Tibial nerve (tissue), 4 donors: ENCODE results near the gene SLCO3A1. TPM values are rescaled to one million over a fixed set of nuclear protein-coding genes. Genes with fewer than 3 reads are reported as not detected.

ENCODE experiments used
- DNase-seq, 2 donors: peaks; one replicate each; pipeline ENCODE4 v3.0.0-alpha.2; 2019; ENCODE audit warnings: low spot score in 2 of 2
- H3K27ac ChIP-seq, 4 donors: fragments of 200-600 bp; sonication (generic) in 3 of 4; one replicate each; pipeline ENCODE4 v1.5.1; 2017 to 2019; ENCODE audit warnings: mild to moderate bottlenecking in 1 of 4
- H3K27me3 ChIP-seq, 2 donors: fragments of 200-600 bp; sonication (generic) in 1 of 2; one replicate each; pipeline versions ENCODE4 v1.5.1 to v1.6.0; 2017 to 2019
- H3K36me3 ChIP-seq, 3 donors: fragments of 200-600 bp; sonication (generic); one replicate each; pipeline ENCODE4 v1.5.1; 2018 to 2019
- H3K4me1 ChIP-seq, 4 donors: fragments of 200-600 bp; sonication (generic) in 3 of 4; one replicate each; pipeline ENCODE4 v1.5.1; 2017 to 2019
- H3K4me3 ChIP-seq, 4 donors: fragments of 200-600 bp; sonication (generic) in 3 of 4; one replicate each; pipeline ENCODE4 v1.5.1; 2017 to 2019; ENCODE audit warnings: mild to moderate bottlenecking in 1 of 4, moderate library complexity in 1 of 4
- H3K9me3 ChIP-seq, 4 donors: fragments of 200-600 bp; sonication (generic) in 3 of 4; one replicate each; pipeline ENCODE4 v1.5.1; 2017 to 2019
- CTCF ChIP-seq, 5 experiments: fragments of 200-600 bp in 3 of 5; fragments of 450-650 bp in 2 of 5; sonication (generic) in 3 of 5; IDR thresholded peaks; one replicate each; pipeline ENCODE4 v1.5.1; 2016 to 2019; ENCODE audit warnings: antibody characterized with exemption in 5 of 5, mild to moderate bottlenecking in 3 of 5, moderate library complexity in 2 of 5
- EP300 ChIP-seq, 2 donors: sonication (generic); formaldehyde crosslinking; IDR thresholded peaks; one replicate each; pipeline ENCODE4 v1.6.1; 2017; ENCODE audit warnings: antibody characterized with exemption in 2 of 2, mild to moderate bottlenecking in 1 of 2
- POLR2A ChIP-seq, 2 donors: fragments of 450-650 bp; IDR thresholded peaks; one replicate each; pipeline ENCODE4 v1.6.1; 2017; ENCODE audit warnings: antibody characterized with exemption in 2 of 2, mild to moderate bottlenecking in 2 of 2, moderate library complexity in 2 of 2
- WGBS, 2 donors: methylation state at CpG; one replicate each; pipeline ENCODE4 v1.1.5; 2018; 5-methylcytosine and 5-hydroxymethylcytosine counted together
- total RNA-seq, 4 donors: library from RNA; depleted of rRNA; stranded (reverse); fragments of >200 nt; gene quantifications; one replicate each; pipeline ENCODE4 v1.1.0, GENCODE V29; 2016

The SLCO3A1 gene
- total RNA-seq, 4 donors from 2014 or later, result 13.8 to 20.2 (median 14.3) TPM

DNA sequence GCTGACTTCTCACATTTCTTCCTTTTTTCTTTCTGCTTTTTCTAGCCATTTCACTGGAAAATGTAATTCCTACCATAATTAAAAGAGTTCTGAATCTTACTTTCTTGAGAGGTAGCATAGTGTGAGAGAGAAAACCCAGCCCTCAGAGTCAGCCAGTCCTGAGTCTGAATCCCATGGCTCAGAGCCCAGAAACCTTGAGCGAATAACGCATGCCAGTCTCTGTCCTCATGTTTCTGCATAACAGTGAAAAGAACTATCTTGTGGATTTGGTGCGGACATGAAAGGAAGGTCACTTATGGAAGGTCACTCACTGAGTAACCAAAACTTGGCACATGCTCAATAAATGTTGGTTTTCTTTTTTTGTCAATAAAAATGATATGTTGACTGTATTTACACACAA is 29.3 kb upstream of the SLCO3A1 start:
- Histone ChIP-seq H3K9me3 (no peaks in the 10 kb centered on the region), H3K27ac (no peak overlapping the region), H3K4me1 (no peaks in the 10 kb centered on the region), H3K27me3 (no peaks in the 10 kb centered on the region), H3K4me3 (no peak overlapping the region), H3K36me3 (no peaks in the 10 kb centered on the region)
- TF ChIP-seq EP300 (IDR thresholded peaks at IDR 0.05) (no peak), CTCF (IDR thresholded peaks at IDR 0.05) (no peak), POLR2A (IDR thresholded peaks at IDR 0.05) (no peak)
- 26 to 30% methylated on average over 3 of the region's 3 CpGs for WGBS, 2 donors
- no peak for DNase-seq

DNA sequence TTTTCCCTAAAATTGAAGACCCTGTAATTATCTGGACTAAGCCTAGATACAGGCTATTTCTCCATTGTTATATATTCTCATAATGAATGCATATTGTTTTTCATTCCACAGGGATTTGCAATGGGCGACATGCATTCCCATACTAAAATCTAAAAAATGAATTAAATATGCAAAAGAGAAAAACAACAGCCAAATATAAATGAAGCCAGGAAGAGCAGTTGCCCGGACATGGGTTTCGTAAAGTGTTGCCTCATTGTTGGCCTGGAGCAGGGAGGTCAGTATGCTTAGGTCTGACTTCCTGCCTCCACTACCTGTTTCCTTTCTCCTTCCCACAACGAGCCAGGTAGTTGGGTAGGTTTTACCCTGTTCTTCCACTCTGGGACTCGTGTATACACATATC is 27.1 kb upstream of the SLCO3A1 start:
- DNase-seq, result no peak
- WGBS, 2 donors, result 57 to 62% methylated on average over 5 of the region's 5 CpGs
- no peak overlapping the region for H3K4me3 ChIP-seq
- no peaks in the 10 kb centered on the region for H3K9me3 ChIP-seq
- TF ChIP-seq EP300 (IDR thresholded peaks at IDR 0.05) (no peak), POLR2A (IDR thresholded peaks at IDR 0.05) (no peak), CTCF (IDR thresholded peaks at IDR 0.05) (no peak)
- H3K36me3 ChIP-seq, result no peaks in the 10 kb centered on the region
- H3K27me3 ChIP-seq, result no peaks in the 10 kb centered on the region
- no peaks in the 10 kb centered on the region for H3K4me1 ChIP-seq
- no peak overlapping the region for H3K27ac ChIP-seq

- H3K9me3 ChIP-seq, result no peaks in the 10 kb centered on the region
- no peak for DNase-seq
- TF ChIP-seq CTCF (IDR thresholded peaks at IDR 0.05) (no peak), POLR2A (IDR thresholded peaks at IDR 0.05) (no peak), EP300 (IDR thresholded peaks at IDR 0.05) (no peak)
- H3K27me3 ChIP-seq, result no peaks in the 10 kb centered on the region
- no peaks in the 10 kb centered on the region for H3K4me1 ChIP-seq
- H3K36me3 ChIP-seq, result no peaks in the 10 kb centered on the region
- WGBS, 2 donors, result 78 to 85% methylated on average over 2 of the region's 2 CpGs
- no peak overlapping the region for H3K27ac ChIP-seq
- H3K4me3 ChIP-seq, result no peak overlapping the region
Observed at GRCh38 chr15:91833056-91833455, 20.5 kb upstream of the SLCO3A1 start.

DNA sequence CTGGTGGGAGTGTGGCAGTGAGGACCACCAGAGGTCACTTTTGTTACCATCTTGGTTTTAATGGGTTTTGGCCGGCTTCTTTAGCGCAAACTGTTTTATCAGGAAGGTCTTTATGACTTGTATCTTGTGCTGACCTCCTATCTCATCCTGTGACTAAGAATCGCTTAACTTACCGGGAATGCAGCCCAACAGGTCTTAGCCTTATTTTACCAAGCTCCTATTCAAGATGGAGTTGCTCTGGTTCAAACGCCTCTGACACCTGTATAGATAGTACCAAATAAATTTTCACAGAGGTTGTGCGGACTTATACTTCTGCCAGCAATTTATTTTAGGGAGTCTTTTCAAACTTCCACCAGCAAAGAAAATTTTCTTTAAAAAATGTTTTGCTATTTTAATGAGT is 13.6 kb upstream of the SLCO3A1 start:
- no peak for TF ChIP-seq POLR2A (IDR thresholded peaks at IDR 0.05)
- Histone ChIP-seq H3K4me1 (no peaks in the 10 kb centered on the region), H3K4me3 (no peak overlapping the region), H3K27me3 (no peaks in the 10 kb centered on the region), H3K36me3 (no peaks in the 10 kb centered on the region), H3K9me3 (peaks cover 0 to 7% (median 3%) of the 10 kb centered on the region in 4 donors), H3K27ac (no peak overlapping the region)
- no peak for DNase-seq
- WGBS, 2 donors, result 79 to 92% methylated on average over 6 of the region's 6 CpGs

DNA sequence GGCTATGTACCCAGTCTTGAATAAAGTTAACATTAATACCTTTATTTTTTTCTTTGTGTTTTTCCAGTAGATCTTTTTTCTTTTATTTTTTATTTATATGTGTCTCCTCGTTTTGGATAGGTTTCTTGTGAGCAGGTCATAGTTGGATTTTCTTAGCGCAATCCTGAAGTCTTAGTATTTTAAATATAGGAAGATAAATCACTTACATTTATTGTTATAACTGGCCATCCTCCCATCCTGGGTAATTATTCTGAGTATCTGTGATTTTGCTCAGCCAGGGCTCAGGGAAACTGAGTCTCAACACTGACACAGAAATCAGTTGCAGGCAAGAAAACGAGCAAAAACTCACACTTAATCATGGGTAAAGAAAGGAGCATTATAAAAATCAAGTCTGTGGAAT is 11.6 kb upstream of the SLCO3A1 start:
- no peaks in the 10 kb centered on the region for H3K27me3 ChIP-seq
- 80 to 81% methylated on average over 3 of the region's 3 CpGs for WGBS, 2 donors
- H3K36me3 ChIP-seq, result no peaks in the 10 kb centered on the region
- H3K4me1 ChIP-seq, result no peaks in the 10 kb centered on the region
- TF ChIP-seq CTCF (IDR thresholded peaks at IDR 0.05), result no peak
- peaks cover 0 to 7% (median 3%) of the 10 kb centered on the region in 4 donors for H3K9me3 ChIP-seq
- DNase-seq, result no peak
- H3K27ac ChIP-seq, result no peak overlapping the region
- H3K4me3 ChIP-seq, result no peak overlapping the region

DNA sequence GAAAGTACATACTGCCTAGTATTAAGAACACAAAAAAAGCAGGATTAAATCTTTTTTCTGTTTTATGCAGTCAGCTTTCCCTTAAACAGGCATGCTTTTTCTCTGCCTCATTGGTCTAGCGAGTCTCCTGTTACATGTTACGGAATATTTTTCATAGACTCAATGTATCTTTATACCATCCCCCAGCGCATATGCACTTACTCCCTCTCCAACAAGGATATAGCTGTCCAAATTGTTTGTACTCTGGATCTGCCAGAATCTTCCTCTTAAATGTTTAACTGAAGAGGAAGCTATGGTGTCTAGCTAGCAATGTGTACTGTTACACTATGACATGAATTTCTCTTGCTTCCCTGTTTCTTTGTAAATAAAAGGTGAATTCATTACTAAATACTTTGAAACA is 9.2 kb upstream of the SLCO3A1 start:
- H3K4me1 ChIP-seq, result peaks cover 0 to 2% (median under 1%) of the 10 kb centered on the region in 4 donors
- H3K27ac ChIP-seq, result no peak overlapping the region
- H3K27me3 ChIP-seq, result no peaks in the 10 kb centered on the region
- no peak for TF ChIP-seq CTCF (IDR thresholded peaks at IDR 0.05)
- no peak for TF ChIP-seq POLR2A (IDR thresholded peaks at IDR 0.05)
- no peak for TF ChIP-seq EP300 (IDR thresholded peaks at IDR 0.05)
- WGBS, 2 donors, result 87 to 90% methylated on average over 3 of the region's 3 CpGs
- peaks cover 0 to 7% (median 3%) of the 10 kb centered on the region in 4 donors for H3K9me3 ChIP-seq
- H3K4me3 ChIP-seq, result no peak overlapping the region
- no peaks in the 10 kb centered on the region for H3K36me3 ChIP-seq
- no peak for DNase-seq
